Activated CD8-positive, alpha-beta memory T cell treated with anti-CD3 and anti-CD28 coated beads for 36 hours (primary cell): ENCODE data around the gene SPATA22. TPM values are rescaled to one million over a fixed set of nuclear protein-coding genes. Genes with fewer than 3 reads are reported as not detected.
"Not testable (repeated sequence)": the region's sequence is repeated elsewhere in the genome, so short reads cannot be mapped to it uniquely, and the experiment has no call there.

Experiments used
- CTCF ChIA-PET: fragments of 350-600 bp; sonication (Branson Sonifier 250); formaldehyde crosslinking; loops from one replicate; lab custom pipeline; 2021; ENCODE audit warnings: antibody characterized with exemption; lab: Charles Lee
- POLR2A ChIA-PET: fragments of 350-600 bp; sonication (Branson Sonifier 250); formaldehyde crosslinking; loops from one replicate; lab custom pipeline; 2021; ENCODE audit warnings: antibody characterized with exemption; lab: Charles Lee
- total RNA-seq, 2 experiments: library from RNA; stranded (reverse); gene quantifications; one replicate each; pipeline ENCODE4 v1.2.3, GENCODE V29; 2021

The SPATA22 gene
- total RNA-seq, result under 1 TPM in 1 of 2 experiments, not detected in 1; 0.36 TPM

GRCh38 chr17:3471599-3471998, at the start of gene SPATA22:
TSS of gene SPATA22 (minus strand) at chr17:3471819. CDS start at chr17:3469325, 2,494 bp downstream.
- ChIA-PET POLR2A (no interaction called here), CTCF (no interaction called here)

- CTCF ChIA-PET, POLR2A ChIA-PET: not testable (repeated sequence)
Observed at GRCh38 chr17:3519472-3519871, 47.9 kb upstream of the SPATA22 start.

GRCh38 chr17:3514873-3515272, 43.3 kb upstream of the SPATA22 start:
- POLR2A ChIA-PET, result no interaction called here

GRCh38 chr17:3514167-3514566, 42.5 kb upstream of the SPATA22 start:
- CTCF ChIA-PET, result not testable (repeated sequence)

More at GRCh38 chr17:3514873-3515272, 43.3 kb upstream of the SPATA22 start:
- CTCF ChIA-PET, result no interaction called here

GRCh38 chr17:3513305-3514035, 41.9 kb upstream of the SPATA22 start:
- POLR2A ChIA-PET, result no interaction called here
- CTCF ChIA-PET, result no interaction called here

More at GRCh38 chr17:3514167-3514566, 42.5 kb upstream of the SPATA22 start:
- POLR2A ChIA-PET, result not testable (repeated sequence)

GRCh38 chr17:3512505-3513171, 41.0 kb upstream of the SPATA22 start:
- POLR2A ChIA-PET, result no interaction called here
- CTCF ChIA-PET, result no interaction called here

GRCh38 chr17:3511852-3512504, 40.4 kb upstream of the SPATA22 start:
- ChIA-PET POLR2A (no interaction called here), CTCF (no interaction called here)

GRCh38 chr17:3510090-3510489, 38.5 kb upstream of the SPATA22 start:
- CTCF ChIA-PET, result no interaction called here
- POLR2A ChIA-PET, result no interaction called here

GRCh38 chr17:3507869-3508268, 36.2 kb upstream of the SPATA22 start:
- ChIA-PET POLR2A (no interaction called here), CTCF (no interaction called here)

GRCh38 chr17:3507071-3507470, 35.5 kb upstream of the SPATA22 start:
- POLR2A ChIA-PET, result no interaction called here
- CTCF ChIA-PET, result no interaction called here

- ChIA-PET POLR2A (no interaction called here), CTCF (no interaction called here)
Observed at GRCh38 chr17:3506054-3506453, 34.4 kb upstream of the SPATA22 start.

GRCh38 chr17:3505008-3505407, 33.4 kb upstream of the SPATA22 start:
- ChIA-PET POLR2A (no interaction called here), CTCF (no interaction called here)

GRCh38 chr17:3503285-3503684, 31.7 kb upstream of the SPATA22 start:
- POLR2A ChIA-PET, result no interaction called here
- CTCF ChIA-PET, result no interaction called here

GRCh38 chr17:3502466-3502865, 30.8 kb upstream of the SPATA22 start:
- CTCF ChIA-PET, result no interaction called here
- POLR2A ChIA-PET, result no interaction called here

GRCh38 chr17:3501344-3501743, 29.7 kb upstream of the SPATA22 start:
- POLR2A ChIA-PET, result no interaction called here
- CTCF ChIA-PET, result no interaction called here

- CTCF ChIA-PET, result no interaction called here
- POLR2A ChIA-PET, result no interaction called here
Observed at GRCh38 chr17:3497101-3497500, 25.5 kb upstream of the SPATA22 start.

GRCh38 chr17:3485481-3486068, 14.0 kb upstream of the SPATA22 start:
- CTCF ChIA-PET, result interaction anchor here (0.5 kb wide), 1 partner anchor 660 kb away, joined by 3 read pairs; no protein-coding TSS in a partner anchor
- POLR2A ChIA-PET, result no interaction called here

- POLR2A ChIA-PET, result no interaction called here
- CTCF ChIA-PET, result no interaction called here
Observed at GRCh38 chr17:3482852-3483251, 11.2 kb upstream of the SPATA22 start.

- POLR2A ChIA-PET, result no interaction called here
Observed at GRCh38 chr17:3479988-3480387, 8.4 kb upstream of the SPATA22 start.

More at GRCh38 chr17:3479988-3480387, 8.4 kb upstream of the SPATA22 start:
- CTCF ChIA-PET, result no interaction called here
